Activated T-helper 17 cell treated with anti-CD3 and anti-CD28 coated beads, Interleukin-2, amount 50 U/mL, for 72 hours (primary cell): ENCODE results near the gene DLGAP1. TPM values are rescaled to one million over a fixed set of nuclear protein-coding genes. Genes with fewer than 3 reads are reported as not detected.

Experiments
- ATAC-seq: fragments of 150-1000 bp; cut with Tn5 transposase; replicated peaks from 2 replicates; pipeline ENCODE4 v1.10.0; 2021; ENCODE audit warnings: mild to moderate bottlenecking, moderate library complexity
- H3K27ac Mint-ChIP-seq: one replicate; pipeline ENCODE4 v1.8.0; 2022; ENCODE audit warnings: mixed read lengths
- H3K27me3 Mint-ChIP-seq: one replicate; pipeline ENCODE4 v1.8.0; 2022; ENCODE audit warnings: mixed read lengths
- H3K36me3 Mint-ChIP-seq: one replicate; pipeline ENCODE4 v1.8.0; 2022; ENCODE audit warnings: low read depth, mild to moderate bottlenecking, mixed read lengths
- H3K4me1 Mint-ChIP-seq: one replicate; pipeline ENCODE4 v1.8.0; 2022; ENCODE audit warnings: mixed read lengths
- H3K4me3 Mint-ChIP-seq: one replicate; pipeline ENCODE4 v1.8.0; 2022; ENCODE audit warnings: mild to moderate bottlenecking, mixed read lengths
- H3K9me3 Mint-ChIP-seq: one replicate; pipeline ENCODE4 v1.8.0; 2022; ENCODE audit warnings: mixed read lengths
- total RNA-seq, 2 donors: library from RNA; stranded (reverse); gene quantifications; one replicate each; pipeline ENCODE4 v1.2.3, GENCODE V29; 2022

DLGAP1 gene
- total RNA-seq, 2 donors from 2014 or later: 1.1 to 1.2 TPM

DNA sequence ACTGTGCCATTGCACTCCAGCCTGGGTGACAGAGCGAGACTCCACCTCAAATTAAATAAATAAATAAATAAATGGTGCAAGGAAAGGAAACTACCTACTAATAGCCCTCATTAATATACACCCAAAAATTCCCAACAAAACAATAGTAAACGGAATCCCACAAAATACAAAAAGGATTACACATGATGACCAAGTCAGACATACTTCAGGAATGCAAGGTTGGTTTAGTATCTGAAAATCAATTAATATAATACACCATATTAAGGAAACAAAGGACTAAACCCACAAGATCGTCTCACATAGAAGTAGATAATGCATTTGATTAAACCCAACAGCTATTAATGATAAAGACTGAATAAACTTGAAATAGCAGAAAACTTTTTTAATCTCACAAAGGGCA, 697.7 kb downstream of the DLGAP1 start:
- Mint-ChIP-seq H3K27me3 (peaks cover 8% of the 10 kb centered on the region), H3K9me3 (peaks cover 10% of the 10 kb centered on the region), H3K4me3 (no peak overlapping the region), H3K27ac (no peak overlapping the region), H3K4me1 (no peaks in the 10 kb centered on the region), H3K36me3 (no peaks in the 10 kb centered on the region)
- ATAC-seq: no peak

GRCh38 chr18:3753106-3753505, 702.0 kb downstream of the DLGAP1 start:
- ATAC-seq: no peak

DNA sequence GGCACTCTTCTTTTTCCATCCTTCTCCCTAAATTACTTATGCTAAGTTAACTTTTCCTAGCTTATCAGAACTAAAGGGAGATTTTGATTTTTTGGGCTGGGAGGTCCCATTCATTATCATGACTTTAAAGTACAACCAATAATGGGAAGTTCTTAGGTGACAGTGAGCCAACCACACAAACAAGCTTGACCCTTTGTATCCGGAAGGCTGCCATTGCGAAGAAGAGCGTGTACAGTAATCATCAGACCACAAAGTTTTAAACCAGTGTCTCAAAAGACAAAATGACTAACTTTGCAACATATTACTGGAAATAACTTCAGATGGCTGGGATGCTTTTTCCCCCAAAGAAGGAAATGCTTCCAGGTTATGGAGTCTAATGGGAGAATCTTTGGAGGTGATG, 707.0 kb downstream of the DLGAP1 start:
- Mint-ChIP-seq H3K36me3 (no peaks in the 10 kb centered on the region), H3K9me3 (no peaks in the 10 kb centered on the region), H3K27me3 (peaks cover 23% of the 10 kb centered on the region), H3K4me3 (no peak overlapping the region), H3K4me1 (no peaks in the 10 kb centered on the region), H3K27ac (no peak overlapping the region)
- ATAC-seq: no peak

More at GRCh38 chr18:3753106-3753505, 702.0 kb downstream of the DLGAP1 start:
- no peaks in the 10 kb centered on the region for H3K36me3 Mint-ChIP-seq
- H3K27me3 Mint-ChIP-seq: peaks cover 25% of the 10 kb centered on the region
- H3K4me3 Mint-ChIP-seq: no peak overlapping the region
- H3K9me3 Mint-ChIP-seq: peaks cover 10% of the 10 kb centered on the region
- no peak overlapping the region for H3K27ac Mint-ChIP-seq
- no peaks in the 10 kb centered on the region for H3K4me1 Mint-ChIP-seq

DNA sequence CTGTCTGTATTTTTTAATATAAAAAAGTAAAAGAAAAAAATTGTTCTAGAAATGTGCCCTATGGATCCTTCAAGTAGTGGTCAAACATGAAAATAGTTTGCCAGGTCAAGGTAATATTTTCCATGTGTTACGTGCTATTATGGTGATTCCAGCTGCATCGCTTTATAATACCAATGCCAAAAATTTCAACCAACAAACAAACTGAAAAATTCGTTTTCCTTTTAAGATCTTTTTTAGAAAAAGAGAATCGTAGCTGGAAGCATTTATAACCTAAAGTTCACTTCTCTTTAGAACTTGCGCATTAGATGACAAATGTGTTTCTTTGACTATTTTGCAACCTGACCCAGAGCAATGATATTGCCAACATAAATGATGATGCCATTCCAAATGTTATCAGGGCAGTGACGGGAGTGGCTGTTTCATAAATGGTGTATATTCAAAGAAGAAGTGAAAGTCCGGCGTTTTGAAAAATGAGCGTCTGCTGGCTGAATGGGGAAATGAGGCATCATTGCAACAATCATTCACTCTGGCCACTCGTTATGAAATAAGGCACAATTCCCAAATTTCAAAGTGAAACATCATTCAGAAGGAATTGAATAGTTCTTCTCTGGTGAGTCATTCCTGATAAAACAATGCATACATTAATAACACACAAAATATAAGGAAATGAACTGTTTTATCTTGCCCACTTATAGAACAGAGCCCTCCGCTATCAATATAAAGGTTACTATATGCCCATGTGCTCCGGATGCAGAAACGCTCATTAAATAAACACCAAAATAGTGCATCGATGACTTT, 707.7 kb downstream of the DLGAP1 start:
- Mint-ChIP-seq H3K9me3 (no peaks in the 10 kb centered on the region), H3K27ac (no peak overlapping the region), H3K4me3 (no peak overlapping the region), H3K4me1 (no peaks in the 10 kb centered on the region), H3K36me3 (no peaks in the 10 kb centered on the region), H3K27me3 (peaks cover 20% of the 10 kb centered on the region)
- ATAC-seq: no peak

GRCh38 chr18:3742541-3742940, 712.6 kb downstream of the DLGAP1 start:
- no peak overlapping the region for H3K27ac Mint-ChIP-seq
- no peak for ATAC-seq
- no peak overlapping the region for H3K4me3 Mint-ChIP-seq
- H3K27me3 Mint-ChIP-seq: peaks cover 3% of the 10 kb centered on the region
- H3K4me1 Mint-ChIP-seq: peaks cover 5% of the 10 kb centered on the region
- H3K36me3 Mint-ChIP-seq: no peaks in the 10 kb centered on the region
- H3K9me3 Mint-ChIP-seq: peaks cover 5% of the 10 kb centered on the region

- Mint-ChIP-seq H3K4me3 (no peak overlapping the region), H3K9me3 (peaks cover 5% of the 10 kb centered on the region), H3K4me1 (peaks cover 5% of the 10 kb centered on the region), H3K27ac (no peak overlapping the region), H3K27me3 (peaks cover 6% of the 10 kb centered on the region), H3K36me3 (no peaks in the 10 kb centered on the region)
- ATAC-seq: no peak
Measured at GRCh38 chr18:3741333-3741732, 713.8 kb downstream of the DLGAP1 start.

DNA sequence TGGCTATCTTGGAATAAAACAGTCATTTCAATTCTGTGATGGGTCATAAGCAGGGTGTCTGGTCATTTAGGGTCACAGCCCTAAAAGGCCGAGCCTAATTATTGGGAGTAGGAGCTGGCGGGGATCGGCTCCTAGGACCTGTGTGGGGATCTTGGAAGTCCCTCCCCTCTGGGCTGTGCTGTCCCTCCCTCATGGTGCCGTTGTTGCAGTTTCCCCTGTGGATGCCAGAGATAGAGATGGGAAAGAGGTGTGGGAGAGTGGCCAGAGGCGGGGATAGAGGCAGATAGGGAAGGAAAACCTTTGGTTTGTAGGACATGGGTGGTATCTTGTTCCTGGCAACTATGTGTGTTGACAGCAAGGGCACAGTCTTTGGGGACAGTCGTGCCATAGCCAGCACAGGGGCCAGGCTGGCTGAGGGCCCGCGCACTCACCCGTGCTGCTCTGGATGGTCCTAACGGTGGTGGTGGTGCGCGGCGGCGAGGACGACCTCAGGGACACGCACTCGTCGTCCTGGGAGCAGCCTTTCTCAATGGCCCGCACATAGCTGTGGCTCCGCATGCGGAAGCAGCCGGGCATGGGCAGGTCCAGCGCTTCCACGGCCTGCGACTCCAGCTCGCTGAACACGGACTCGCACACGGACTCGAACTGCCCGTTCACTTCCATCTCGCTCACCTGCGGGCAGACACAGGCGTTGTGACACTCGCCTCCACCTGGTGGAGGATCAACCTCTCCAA, 726.2 kb downstream of the DLGAP1 start:
- Mint-ChIP-seq H3K4me3 (no peak overlapping the region), H3K36me3 (no peaks in the 10 kb centered on the region)
- no peak for ATAC-seq

DNA sequence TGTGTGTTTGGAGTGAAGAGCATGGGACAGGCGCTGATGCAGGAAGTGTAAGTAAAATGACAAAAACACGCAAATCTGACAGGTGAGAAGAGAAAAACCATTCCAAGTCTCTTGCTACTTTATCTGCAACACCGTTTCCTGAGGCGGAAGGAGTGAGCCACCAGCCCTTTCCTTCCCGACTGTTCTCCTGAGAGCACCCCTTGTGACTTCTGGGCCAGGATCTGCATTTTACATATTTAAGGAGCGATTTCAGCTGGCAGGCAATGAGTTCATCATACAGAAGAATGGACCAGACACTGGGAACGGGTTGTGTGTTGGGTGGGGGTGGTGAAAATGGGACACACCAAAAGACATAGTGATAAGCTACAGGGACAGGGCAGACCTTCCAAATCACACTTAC, 727.8 kb downstream of the DLGAP1 start:
- Mint-ChIP-seq H3K27ac (no peak overlapping the region), H3K27me3 (peaks cover 38% of the 10 kb centered on the region), H3K4me1 (no peaks in the 10 kb centered on the region), H3K9me3 (no peaks in the 10 kb centered on the region), H3K36me3 (no peaks in the 10 kb centered on the region), H3K4me3 (no peak overlapping the region)
- no peak for ATAC-seq

More for the DNA sequence above, 726.2 kb downstream of the DLGAP1 start:
- H3K27me3 Mint-ChIP-seq: peaks cover 37% of the 10 kb centered on the region
- H3K9me3 Mint-ChIP-seq: no peaks in the 10 kb centered on the region
- H3K27ac Mint-ChIP-seq: no peak overlapping the region
- no peaks in the 10 kb centered on the region for H3K4me1 Mint-ChIP-seq

DNA sequence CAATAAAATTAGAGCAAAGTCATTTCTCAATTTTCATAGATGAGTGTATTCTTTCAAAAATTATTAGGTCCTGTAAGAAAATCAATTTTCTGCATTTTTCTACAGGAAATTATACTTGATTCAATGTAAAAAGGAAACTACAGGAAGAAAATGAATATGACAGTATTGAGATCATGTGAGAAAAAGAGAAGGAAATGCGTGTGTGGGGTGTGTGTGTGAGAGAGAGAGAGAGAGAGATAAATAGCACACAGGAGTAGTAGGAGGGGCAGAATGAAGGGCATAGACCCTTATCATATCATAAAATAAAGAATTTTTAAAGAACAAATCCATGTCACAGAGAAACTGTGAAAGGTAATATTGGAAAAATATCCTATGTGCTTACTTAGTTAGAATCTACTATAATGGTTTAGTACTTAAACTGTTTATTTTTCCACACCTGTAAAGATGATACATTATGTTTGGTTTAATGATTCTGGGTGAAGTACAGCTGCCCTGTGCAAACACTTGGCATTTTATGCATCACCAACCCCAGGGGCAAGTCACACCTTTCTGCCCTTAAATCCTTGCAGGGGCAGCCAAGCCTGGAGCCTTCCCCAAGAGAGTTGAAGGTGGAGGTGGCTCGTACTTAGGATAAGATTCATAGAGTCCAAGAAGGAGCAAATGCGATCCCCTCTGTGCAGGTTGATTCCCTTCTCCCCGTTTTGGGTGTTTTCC, 728.7 kb downstream of the DLGAP1 start:
- Mint-ChIP-seq H3K36me3 (no peaks in the 10 kb centered on the region), H3K27ac (no peak overlapping the region), H3K27me3 (peaks cover 36% of the 10 kb centered on the region), H3K9me3 (no peaks in the 10 kb centered on the region), H3K4me1 (no peaks in the 10 kb centered on the region), H3K4me3 (no peak overlapping the region)
- ATAC-seq: no peak

DNA sequence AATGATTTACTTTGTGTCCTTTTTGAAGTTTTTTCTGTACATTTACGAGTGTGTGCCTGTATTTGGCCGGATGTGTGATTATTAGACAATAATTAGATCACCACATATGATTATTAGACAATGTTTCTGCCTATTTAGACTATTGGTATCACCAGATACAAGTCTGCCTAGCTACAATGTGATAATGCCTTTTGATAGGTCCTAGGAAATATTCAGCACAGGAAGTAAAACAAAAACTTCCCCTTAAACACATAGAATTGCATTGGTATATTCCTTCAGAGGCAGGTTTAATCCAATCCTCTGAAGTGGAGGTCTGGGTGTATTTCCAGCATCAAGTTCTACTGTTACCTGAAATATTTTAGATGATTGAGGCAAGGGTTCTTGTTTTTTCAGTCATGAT, 730.0 kb downstream of the DLGAP1 start:
- no peaks in the 10 kb centered on the region for H3K9me3 Mint-ChIP-seq
- no peaks in the 10 kb centered on the region for H3K36me3 Mint-ChIP-seq
- peaks cover 36% of the 10 kb centered on the region for H3K27me3 Mint-ChIP-seq

DNA sequence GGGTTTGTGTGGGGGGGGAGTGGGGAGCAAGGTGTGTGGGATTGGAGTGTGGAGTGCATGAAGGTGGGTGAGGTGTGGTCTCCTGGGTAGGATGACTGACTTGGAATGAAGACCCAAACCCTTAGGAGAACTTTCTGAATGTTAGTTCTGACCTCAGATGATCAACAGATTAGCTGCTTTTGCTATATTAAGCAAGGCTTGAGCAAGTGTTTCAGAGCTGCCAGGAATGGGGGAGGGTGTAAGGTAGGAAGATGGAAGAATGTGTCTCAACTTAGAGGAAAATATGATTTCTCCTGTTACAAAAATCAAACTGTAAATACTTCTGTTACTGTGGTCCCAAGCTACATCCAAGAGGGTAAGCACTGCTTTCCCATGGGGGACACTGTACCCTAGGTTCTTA, 731.6 kb downstream of the DLGAP1 start:
- H3K9me3 Mint-ChIP-seq: no peaks in the 10 kb centered on the region
- no peaks in the 10 kb centered on the region for H3K36me3 Mint-ChIP-seq
- H3K4me1 Mint-ChIP-seq: no peaks in the 10 kb centered on the region
- no peak overlapping the region for H3K27ac Mint-ChIP-seq
- peaks cover 35% of the 10 kb centered on the region for H3K27me3 Mint-ChIP-seq
- no peak for ATAC-seq
- H3K4me3 Mint-ChIP-seq: no peak overlapping the region

More for the DNA sequence above, 730.0 kb downstream of the DLGAP1 start:
- H3K4me3 Mint-ChIP-seq: no peak overlapping the region
- no peaks in the 10 kb centered on the region for H3K4me1 Mint-ChIP-seq
- no peak for ATAC-seq
- no peak overlapping the region for H3K27ac Mint-ChIP-seq

GRCh38 chr18:3722649-3723433, 732.3 kb downstream of the DLGAP1 start:
- Mint-ChIP-seq H3K4me3 (no peak overlapping the region), H3K36me3 (no peaks in the 10 kb centered on the region), H3K4me1 (no peaks in the 10 kb centered on the region), H3K27me3 (peaks cover 33% of the 10 kb centered on the region), H3K9me3 (no peaks in the 10 kb centered on the region), H3K27ac (no peak overlapping the region)
- no peak for ATAC-seq

DNA sequence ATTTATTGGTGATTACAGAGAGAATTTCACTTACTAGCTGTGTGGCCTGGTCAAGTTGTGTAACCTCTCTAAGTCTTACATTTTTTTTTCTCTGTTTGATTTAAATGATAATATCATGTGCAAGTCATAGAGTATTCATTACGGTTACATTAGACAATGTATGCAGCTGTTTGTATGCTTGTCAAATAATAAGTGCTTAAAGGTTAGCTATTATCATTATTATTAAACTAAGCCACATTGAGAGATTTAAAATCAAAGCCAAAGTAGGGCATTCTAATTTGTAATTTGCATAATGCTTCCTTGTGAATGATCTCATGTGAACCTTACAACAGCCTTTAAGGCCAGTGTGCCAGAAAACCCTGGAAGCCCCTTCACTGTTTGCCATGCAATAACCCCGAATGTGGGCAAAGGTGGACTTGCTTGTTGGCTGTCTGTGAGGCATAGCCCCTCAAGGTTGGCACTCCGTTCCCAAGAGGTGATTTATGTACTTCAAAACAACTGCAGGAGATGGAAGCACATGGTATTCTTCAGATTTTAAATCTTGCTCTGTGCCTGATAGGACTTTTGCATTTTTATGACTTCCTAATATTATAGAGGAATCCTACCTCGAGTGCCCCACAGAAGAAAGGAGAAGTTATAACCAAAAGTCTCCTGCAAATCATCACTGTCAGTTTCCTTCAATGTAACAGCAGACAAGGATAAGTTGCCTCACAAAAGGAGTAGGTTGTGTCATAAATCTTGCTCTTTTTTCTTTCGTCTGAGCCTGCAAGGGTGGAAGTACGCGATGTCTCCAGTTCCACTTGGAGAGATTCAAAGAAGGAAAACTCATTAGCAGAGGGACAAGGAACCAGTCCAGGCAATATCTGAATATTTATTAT, 733.1 kb downstream of the DLGAP1 start:
- Mint-ChIP-seq H3K4me3 (no peak overlapping the region), H3K27me3 (peaks cover 32% of the 10 kb centered on the region), H3K27ac (no peak overlapping the region), H3K4me1 (no peaks in the 10 kb centered on the region), H3K36me3 (no peaks in the 10 kb centered on the region), H3K9me3 (no peaks in the 10 kb centered on the region)
- ATAC-seq: no peak
